ENCODE results near the gene KIFBP.

KIFBP gene

GRCh38 chr10:69051710-69052487, 63.3 kb downstream of the KIFBP start:
- DNase-seq: no peak

GRCh38 chr10:69052736-69053135, 64.1 kb downstream of the KIFBP start:
- no peak for DNase-seq

- no peak for DNase-seq
Measured at GRCh38 chr10:69055241-69055640, 66.6 kb downstream of the KIFBP start.

GRCh38 chr10:69056129-69056528, 67.5 kb downstream of the KIFBP start:
- DNase-seq: no peak

GRCh38 chr10:69056536-69057260, 68.1 kb downstream of the KIFBP start:
- no peak for DNase-seq

- no peak for DNase-seq
Measured at GRCh38 chr10:69057261-69057950, 68.8 kb downstream of the KIFBP start.

GRCh38 chr10:69057951-69058297, 69.3 kb downstream of the KIFBP start:
- DNase-seq: no peak

GRCh38 chr10:69060127-69060798, 71.7 kb downstream of the KIFBP start:
- no peak for DNase-seq

GRCh38 chr10:69061305-69062161, 72.9 kb downstream of the KIFBP start:
- DNase-seq: peak; percentile 32

- no peak for DNase-seq
Measured at GRCh38 chr10:69062901-69063300, 74.3 kb downstream of the KIFBP start.

GRCh38 chr10:69064762-69065328, 76.2 kb downstream of the KIFBP start:
- no peak for DNase-seq

GRCh38 chr10:69065406-69066361, 77.1 kb downstream of the KIFBP start:
- DNase-seq: no peak

All from activated CD4-positive, alpha-beta T cell treated with anti-CD3 and anti-CD28 coated beads, Interleukin-2, amount 50 U/mL, for 1 hour (primary cell).